CD4-positive, alpha-beta T cell treated with Interleukin-17A for 4 hours (primary cell): Measurements from ENCODE around the gene CDH10.

Experiments used
- DNase-seq: peaks from one replicate; pipeline ENCODE4 v3.0.0-alpha.2; 2020; ENCODE audit warnings: mixed read lengths

CDH10 gene

GRCh38 chr5:24644761-24645160 is at the start of gene CDH10:
Gene CDH10, minus strand, starts transcription at chr5:24644978. Its CDS starts 51,488 bp downstream, at chr5:24593490.
- DNase-seq: no peak

- DNase-seq: no peak
Observed at GRCh38 chr5:24693609-24694008, 48.8 kb upstream of the CDH10 start.

- no peak for DNase-seq
Observed at GRCh38 chr5:24691074-24691473, 46.3 kb upstream of the CDH10 start.

GRCh38 chr5:24681106-24681505 is 36.3 kb upstream of the CDH10 start:
- no peak for DNase-seq

GRCh38 chr5:24668050-24668449 is 23.3 kb upstream of the CDH10 start:
- DNase-seq: no peak

- DNase-seq: no peak
Observed at GRCh38 chr5:24649531-24649930, 4.8 kb upstream of the CDH10 start.

GRCh38 chr5:24646915-24647314 is 2.1 kb upstream of the CDH10 start:
- DNase-seq: no peak

GRCh38 chr5:24645483-24645882 is 705 bp upstream of the CDH10 start:
- DNase-seq: no peak

GRCh38 chr5:24643880-24644279 is 898 bp downstream of the CDH10 start:
- no peak for DNase-seq

GRCh38 chr5:24643156-24643555 is 1.6 kb downstream of the CDH10 start:
- DNase-seq: no peak

GRCh38 chr5:24642022-24642421 is 2.8 kb downstream of the CDH10 start:
- no peak for DNase-seq

GRCh38 chr5:24635209-24635608 is 9.6 kb downstream of the CDH10 start:
- no peak for DNase-seq

GRCh38 chr5:24633715-24634325 is 11.0 kb downstream of the CDH10 start:
- DNase-seq: no peak

GRCh38 chr5:24632353-24632752 is 12.4 kb downstream of the CDH10 start:
- DNase-seq: no peak

GRCh38 chr5:24630918-24631317 is 13.9 kb downstream of the CDH10 start:
- DNase-seq: no peak

GRCh38 chr5:24629798-24630197 is 15.0 kb downstream of the CDH10 start:
- no peak for DNase-seq

GRCh38 chr5:24624872-24625271 is 19.9 kb downstream of the CDH10 start:
- no peak for DNase-seq

- DNase-seq: no peak
Observed at GRCh38 chr5:24623624-24624023, 21.2 kb downstream of the CDH10 start.

GRCh38 chr5:24623031-24623430 is 21.7 kb downstream of the CDH10 start:
- DNase-seq: no peak

GRCh38 chr5:24621792-24622191 is 23.0 kb downstream of the CDH10 start:
- DNase-seq: no peak

GRCh38 chr5:24616566-24616965 is 28.2 kb downstream of the CDH10 start:
- DNase-seq: no peak

- DNase-seq: no peak
Observed at GRCh38 chr5:24615159-24615558, 29.6 kb downstream of the CDH10 start.

- DNase-seq: no peak
Observed at GRCh38 chr5:24609706-24610105, 35.1 kb downstream of the CDH10 start.

- no peak for DNase-seq
Observed at GRCh38 chr5:24606971-24607370, 37.8 kb downstream of the CDH10 start.

GRCh38 chr5:24602188-24602587 is 42.6 kb downstream of the CDH10 start:
- DNase-seq: no peak

GRCh38 chr5:24598956-24599355 is 45.8 kb downstream of the CDH10 start:
- DNase-seq: no peak
